Activated naive CD8-positive, alpha-beta T cell treated with anti-CD3 and anti-CD28 coated beads, Interleukin-2, amount 50 U/mL, for 16 hours (primary cell): ENCODE results near the gene ZNF625.
A peak's percentile ranks its signal among the peaks of the same experiment; 100 is the strongest.

Source experiments
- DNase-seq: peaks from one replicate; pipeline ENCODE4 v3.0.0-alpha.2; 2020; ENCODE audit warnings: low read depth, low spot score

The ZNF625 gene

DNA sequence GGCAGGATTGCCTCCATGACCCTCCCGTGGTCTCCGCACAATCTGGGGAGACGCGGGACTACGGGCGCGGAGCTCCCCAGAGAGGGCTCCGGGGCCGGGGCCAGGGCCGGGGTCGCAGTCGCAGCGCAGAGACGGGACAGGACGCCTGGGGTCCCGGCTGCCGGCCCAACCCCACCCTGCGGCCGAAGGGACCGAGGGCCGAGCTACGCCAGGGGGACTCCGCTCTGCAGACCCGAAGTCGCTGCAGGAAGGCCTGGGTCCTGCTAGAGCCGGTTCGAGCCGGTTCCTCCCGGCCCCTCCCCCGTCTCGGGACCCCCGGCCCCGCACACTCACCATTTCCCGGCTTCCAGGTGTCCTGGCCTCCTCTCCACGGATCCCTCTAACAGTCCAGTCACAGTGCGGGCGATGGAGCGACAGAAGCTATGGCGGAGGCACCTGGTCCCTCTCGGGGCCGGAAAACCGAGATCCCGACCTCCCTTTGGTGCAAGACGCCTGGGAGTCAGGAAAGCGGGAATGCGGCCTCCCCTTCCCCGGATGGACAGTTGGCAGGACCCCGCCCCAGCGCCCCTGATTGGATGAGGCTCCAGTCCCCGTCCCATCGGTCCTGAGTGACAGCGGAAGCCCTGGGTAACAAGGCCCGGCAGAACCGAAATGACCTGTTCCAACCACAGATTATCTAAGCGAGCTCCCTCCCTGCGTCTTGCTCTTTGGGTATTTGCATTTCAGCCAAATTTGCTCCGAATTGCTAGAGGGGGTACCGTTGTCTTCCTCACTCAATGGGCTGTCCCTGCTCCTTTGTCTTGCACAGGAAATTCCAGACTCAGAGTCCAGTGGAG is at the start of gene ZNF625:
Gene ZNF625, minus strand, starts transcription at position 512 of the 836 bp plus-strand sequence. Its CDS starts 176 bp downstream, at position 336.
- DNase-seq = no peak

GRCh38 chr19:12205296-12205695 is 48.8 kb upstream of the ZNF625 start:
- no peak for DNase-seq

DNA sequence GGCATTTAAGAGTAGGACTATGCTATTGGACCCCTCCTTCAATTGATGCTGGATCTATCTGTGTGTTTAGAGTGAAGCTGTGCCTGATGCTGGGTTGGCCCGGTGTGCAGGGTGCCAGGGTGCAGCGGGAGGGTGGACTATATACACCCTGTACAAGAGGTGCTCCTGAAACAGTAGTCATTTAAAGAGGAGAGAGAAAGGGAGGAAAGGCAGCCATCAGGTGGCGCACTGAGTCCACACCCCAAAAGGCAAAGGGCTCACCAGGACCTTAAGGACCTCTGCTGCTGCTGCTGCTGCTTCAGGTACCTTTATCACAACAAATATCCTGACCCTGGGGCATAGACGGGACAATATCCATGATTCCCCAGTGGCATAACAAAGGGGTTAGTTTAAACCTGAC is 45.7 kb upstream of the ZNF625 start:
- peak; percentile 17 for DNase-seq

GRCh38 chr19:12199757-12200419 is 43.4 kb upstream of the ZNF625 start:
- DNase-seq = no peak

- DNase-seq = no peak
Measured at GRCh38 chr19:12198136-12198535, 41.6 kb upstream of the ZNF625 start.

DNA sequence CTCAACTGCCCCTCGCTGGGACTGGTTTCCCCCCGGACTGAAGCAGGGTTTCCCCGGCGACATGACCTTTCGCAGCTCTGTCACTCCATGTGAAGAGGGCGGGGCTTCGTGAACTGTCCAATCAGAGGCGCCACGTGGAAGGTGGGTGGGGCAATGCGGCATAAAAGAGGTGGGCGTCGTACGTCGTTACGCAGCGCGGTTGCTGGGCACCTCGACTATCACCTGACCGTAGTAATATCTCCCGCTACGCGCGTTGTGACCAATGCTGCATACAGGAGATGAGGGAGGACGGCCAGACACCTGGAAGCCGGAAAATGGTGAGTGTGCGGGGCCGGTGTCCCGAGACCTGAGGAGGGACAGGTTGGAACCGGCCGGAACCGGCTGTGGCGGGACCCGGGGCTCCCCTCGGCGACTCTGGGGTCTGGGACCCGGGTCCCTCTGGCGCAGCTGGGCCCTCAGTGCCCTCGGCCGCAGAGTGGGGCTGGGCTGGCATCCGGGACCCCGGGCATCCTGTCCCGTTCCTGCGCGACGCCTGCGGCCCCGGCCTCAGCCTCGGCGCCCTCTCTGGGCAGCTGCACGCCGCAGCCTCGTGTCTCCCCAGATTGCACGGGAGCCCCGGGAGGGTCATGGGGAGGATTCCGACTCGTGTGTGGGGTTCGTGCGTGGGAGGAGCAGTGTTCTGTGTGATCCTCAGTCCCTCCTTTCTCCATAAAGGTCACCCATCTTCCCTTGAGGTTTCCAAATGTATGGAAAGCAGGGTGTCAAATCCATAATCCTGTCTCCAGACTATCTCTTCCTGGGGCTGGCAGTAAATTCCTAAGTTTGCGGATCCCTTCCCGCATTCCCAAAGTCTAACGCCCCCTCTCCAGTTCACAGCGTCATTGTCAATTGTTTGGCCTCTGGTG is 38.5 kb upstream of the ZNF625 start:
- DNase-seq = peak; percentile 64

DNA sequence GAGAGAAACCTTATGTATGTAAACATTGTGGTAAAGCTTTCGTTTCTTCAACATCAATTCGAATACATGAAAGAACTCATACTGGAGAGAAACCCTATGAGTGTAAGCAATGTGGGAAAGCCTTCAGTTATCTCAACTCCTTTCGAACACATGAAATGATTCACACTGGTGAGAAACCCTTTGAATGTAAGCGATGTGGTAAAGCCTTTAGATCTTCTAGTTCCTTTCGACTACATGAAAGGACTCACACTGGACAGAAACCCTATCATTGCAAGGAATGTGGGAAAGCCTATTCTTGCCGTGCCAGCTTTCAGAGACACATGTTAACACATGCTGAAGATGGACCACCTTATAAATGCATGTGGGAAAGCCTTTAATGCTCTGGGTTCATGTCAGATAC is 31.1 kb upstream of the ZNF625 start:
- DNase-seq = no peak

- no peak for DNase-seq
Measured at GRCh38 chr19:12180377-12180776, 23.8 kb upstream of the ZNF625 start.

DNA sequence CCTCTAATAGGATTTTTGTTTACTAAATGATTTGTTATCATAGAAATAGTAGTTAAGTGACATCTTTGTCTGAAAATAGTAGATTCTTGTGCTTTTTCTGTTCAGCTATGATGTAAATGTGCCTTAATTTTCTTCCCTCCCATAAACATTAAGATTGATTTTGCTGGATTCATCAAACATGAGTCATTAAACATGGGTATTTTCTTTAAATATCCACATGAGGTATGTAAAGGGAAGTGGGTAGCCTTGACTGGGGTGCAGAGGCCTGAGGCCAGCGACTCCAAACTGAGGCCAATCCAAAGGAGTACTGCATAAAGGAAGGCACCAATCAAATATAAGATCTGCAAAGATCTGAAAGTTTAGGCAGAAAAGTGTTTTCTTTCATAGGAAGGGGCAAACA is 10.1 kb upstream of the ZNF625 start:
- no peak for DNase-seq

DNA sequence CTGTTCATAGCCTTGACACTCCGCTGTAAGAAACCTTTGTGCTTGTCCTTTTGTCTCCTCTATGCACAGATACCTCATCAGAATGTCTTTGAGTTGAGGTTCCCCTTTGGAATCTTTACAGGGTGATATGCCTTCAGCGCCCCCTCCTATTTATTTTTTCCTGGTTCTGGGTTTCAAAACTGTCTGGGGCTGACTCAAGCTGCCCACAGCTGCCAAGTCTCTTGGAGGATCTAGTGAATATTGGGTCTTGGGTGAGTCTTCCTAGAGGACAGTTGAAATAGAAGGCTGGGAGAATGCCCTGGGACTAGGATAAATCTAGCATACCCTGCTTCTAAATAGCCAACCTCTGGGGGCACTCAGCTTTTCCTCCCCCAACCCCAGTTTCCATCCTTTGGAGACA is 7.3 kb upstream of the ZNF625 start:
- DNase-seq = no peak

DNA sequence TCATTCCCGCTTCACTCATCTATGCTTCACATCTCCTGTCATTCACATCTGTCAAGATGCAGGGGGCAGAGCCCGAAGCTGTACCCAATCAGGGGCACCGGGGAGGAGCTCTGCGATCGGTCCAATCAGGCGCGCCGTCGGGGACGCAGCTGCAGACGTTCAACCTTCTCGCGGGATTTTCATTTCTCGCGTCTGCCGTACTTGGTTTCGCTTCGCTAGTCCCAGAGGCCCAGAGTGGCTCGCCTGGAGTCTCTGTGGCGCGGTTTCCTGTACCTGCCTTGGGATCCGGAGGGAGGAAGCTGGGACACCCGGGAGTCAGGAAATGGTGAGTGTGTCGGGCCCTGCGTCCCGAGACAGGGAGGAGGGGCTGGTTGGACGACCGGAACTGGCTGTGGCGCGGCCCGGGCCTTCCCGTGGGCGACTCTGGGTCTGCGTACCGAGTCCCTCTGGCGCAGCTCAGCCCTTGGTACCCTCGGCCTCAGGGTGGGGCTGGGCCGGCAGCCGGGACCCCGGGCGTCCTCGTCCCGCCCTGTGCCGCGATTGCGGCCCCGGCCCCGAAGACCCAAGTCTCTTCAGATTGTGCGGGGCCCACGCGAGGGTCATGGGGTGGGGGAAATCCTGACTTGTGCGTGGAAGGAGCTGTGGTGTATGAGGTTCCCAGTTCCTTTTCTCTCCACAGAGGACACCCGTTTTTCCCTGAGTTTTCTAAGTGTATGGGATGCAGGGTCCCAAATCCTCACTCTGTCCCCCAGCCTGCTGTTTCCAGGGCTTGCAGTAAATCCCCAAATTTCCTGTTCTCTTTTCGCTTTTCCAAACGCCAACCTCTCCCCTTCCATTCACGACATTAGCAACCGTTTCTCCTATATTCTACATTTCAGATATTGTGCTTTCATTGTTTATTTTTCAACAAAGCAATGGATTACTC is 6.6 kb upstream of the ZNF625 start, which contains the start of gene ZNF136:
Gene ZNF136, plus strand, starts transcription at position 215 of the 925 bp plus-strand sequence. Its CDS starts 108 bp downstream, at position 323.
- peak; percentile 81 for DNase-seq

DNA sequence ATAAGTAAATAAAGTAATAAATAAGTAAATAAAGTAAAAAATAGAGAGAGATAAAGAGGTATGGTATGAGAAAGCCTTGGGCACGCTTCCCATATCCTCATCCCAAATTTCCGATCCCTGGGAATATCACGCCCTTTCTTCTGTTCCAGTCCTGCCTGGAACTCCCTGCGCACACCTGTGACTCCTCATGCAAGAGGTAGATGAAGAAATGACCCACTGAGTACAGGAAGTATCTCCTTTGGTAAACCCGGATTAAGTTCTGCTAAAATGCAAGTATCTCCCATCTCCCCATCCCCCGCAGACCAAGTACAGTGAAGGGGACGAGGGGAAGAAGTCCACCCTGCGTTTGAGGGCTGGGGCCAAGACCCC is 6.0 kb upstream of the ZNF625 start:
- DNase-seq = no peak

- no peak for DNase-seq
Measured at GRCh38 chr19:12159773-12160414, 3.4 kb upstream of the ZNF625 start.

GRCh38 chr19:12155324-12155860 is 1.1 kb downstream of the ZNF625 start:
- no peak for DNase-seq

GRCh38 chr19:12145348-12145747 is 11.2 kb downstream of the ZNF625 start:
- no peak for DNase-seq

- no peak for DNase-seq
Measured at GRCh38 chr19:12141405-12141736, 15.2 kb downstream of the ZNF625 start.

- DNase-seq = peak; percentile 74
Measured at GRCh38 chr19:12140545-12141404, 15.8 kb downstream of the ZNF625 start.

- peak; percentile 80 for DNase-seq
Measured at GRCh38 chr19:12139885-12140544, 16.5 kb downstream of the ZNF625 start, which contains the start of gene ZNF20. Gene ZNF20 (minus strand): TSS chr19:12140350. CDS start chr19:12140182, 168 bp downstream.

DNA sequence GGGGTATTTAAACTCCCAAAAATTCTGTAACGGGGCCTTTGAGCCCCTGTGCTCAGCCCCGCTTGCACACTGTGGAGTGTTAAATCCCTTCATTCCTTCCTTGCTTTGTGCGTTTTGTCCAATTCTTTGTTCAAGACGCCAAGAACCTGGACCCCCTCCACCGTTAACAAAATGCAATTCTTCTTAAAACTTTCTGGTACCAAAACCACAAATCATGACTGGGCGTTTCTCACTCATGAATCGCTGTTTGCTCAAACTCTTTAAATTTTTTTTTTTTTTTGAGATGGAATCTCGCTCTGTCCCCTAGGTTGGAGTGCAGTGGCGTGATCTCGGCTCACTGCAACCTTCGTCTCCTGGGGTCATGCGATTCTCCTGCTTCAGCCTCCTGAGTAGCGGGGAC is 17.3 kb downstream of the ZNF625 start:
- no peak for DNase-seq
